Stimulated activated CD4-positive, alpha-beta T cell treated with anti-CD3 and anti-CD28 coated beads, Interleukin-1b, Interleukin-23, amount 100 ng/mL, for 4 hours (primary cell): Measurements from ENCODE around the gene CD19.
"Not testable (repeated sequence)": the region's sequence is repeated elsewhere in the genome, so short reads cannot be mapped to it uniquely, and the experiment has no call there.

Experiments used
- DNase-seq, 2 donors: peaks; one replicate each; pipeline ENCODE4 v3.0.0-alpha.2; 2020; ENCODE audit warnings: low read depth in 2 of 2

Gene CD19

DNA sequence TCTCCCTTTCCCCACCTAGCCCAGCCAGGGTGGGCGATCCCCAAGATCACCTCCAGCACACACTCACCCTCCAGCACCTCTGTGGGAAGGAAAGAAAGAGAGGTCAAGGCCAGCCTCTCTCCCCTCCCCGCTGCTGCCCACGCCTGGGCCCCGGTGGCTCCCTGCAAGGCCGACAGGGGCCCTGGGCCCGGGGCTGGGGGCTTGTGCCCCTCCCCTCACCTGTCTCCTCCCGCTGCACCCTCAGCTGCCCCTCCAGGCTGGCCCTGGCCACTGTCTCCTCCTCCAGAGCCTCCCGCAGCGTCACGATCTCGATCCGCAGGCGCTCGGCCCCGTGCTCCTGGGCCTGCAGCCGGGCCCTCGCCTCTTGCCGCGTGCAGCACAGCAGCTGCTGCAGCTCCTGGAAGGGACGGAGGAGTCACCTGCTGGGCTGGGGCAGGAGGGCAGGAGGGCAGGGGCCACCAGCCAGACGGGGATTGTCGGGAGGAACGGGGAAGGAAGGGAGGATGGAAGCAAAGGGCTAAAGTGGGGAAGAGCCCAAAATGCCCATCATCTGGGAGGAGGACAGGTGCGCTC, 25.9 kb upstream of the CD19 start:
- DNase-seq, result no peak

- DNase-seq, result no peak
These were observed 21.4 kb upstream of the CD19 start for GRCh38 chr16:28910086-28911031.

DNA sequence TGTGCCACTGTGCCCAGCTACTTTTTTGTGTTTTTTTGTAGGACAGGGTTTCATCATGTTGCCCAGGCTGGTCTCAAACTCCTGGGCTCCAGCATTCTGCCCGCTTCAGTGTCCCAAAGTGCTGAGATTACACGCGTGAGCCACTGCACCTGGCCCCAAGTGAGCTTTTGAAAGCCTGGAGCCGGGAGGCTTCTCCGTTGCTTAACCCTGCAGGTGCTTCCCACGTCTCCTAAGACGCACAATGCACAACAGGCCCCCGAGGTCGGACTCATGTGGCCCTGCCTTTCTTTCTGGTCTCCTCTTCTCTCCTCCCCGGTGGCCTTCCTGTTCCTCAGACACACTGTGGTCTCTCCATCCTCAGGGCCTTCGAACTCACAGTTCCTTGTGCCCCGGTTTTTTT, 19.2 kb upstream of the CD19 start:
- no peak for DNase-seq

GRCh38 chr16:28913946-28914724, 17.6 kb upstream of the CD19 start:
- DNase-seq, result no peak

DNA sequence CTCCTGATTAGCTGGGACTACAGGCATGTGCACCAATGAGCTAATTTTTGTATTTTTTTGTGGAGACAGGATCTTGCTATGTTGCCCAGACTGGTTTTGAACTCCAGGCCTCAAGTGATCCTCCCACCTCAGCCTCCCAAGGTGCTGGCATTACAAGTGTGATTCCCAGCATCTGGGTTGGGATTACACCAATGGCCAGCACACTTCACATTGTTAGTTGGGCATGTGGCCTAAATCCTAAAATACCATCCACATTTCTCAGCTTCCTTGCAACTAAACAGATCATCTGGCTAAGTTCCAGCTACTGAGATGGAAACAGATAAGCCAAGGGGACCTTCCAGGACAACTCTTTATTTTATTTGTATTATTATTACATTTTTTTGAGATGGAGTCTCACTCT, 16.6 kb upstream of the CD19 start:
- DNase-seq, result no peak

GRCh38 chr16:28917095-28917494, 14.7 kb upstream of the CD19 start:
- no peak for DNase-seq

DNA sequence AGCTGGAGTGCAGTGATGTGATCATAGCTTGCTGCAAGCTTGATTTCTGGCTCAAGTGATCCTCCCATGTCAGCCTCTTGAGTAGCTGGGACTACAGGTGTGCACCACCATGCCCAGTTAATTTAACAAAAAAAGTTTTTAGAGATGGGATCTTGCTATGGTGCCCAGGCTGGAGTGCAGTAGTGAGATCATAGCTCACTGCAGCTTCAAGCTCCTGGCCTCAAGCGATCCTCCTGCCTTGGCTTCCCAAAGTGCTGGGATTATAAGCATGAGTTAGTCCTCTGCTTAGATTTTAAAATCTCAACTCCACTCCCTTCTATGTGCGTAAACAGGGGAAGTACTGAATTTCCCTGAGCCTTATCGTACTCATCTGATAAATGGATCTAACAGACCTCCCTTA, 13.1 kb upstream of the CD19 start:
- DNase-seq, result no peak

DNA sequence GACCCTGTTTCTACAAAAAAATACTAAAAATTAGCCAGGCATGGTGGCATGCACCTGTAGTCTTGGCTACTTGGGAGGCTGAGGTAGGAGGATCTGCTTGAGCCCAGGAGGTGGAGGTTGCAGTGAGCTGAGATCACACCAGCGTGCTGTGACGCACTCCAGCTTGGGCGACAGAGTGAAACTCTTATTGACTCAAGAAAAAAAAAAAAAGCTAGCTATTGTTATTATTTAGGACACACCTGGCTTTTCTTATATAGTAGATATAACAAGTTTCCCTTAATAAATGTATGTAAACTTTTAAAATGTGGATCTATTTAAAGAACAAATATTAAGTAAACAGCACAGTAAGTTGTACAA, 8.6 kb upstream of the CD19 start:
- DNase-seq, result no peak

DNA sequence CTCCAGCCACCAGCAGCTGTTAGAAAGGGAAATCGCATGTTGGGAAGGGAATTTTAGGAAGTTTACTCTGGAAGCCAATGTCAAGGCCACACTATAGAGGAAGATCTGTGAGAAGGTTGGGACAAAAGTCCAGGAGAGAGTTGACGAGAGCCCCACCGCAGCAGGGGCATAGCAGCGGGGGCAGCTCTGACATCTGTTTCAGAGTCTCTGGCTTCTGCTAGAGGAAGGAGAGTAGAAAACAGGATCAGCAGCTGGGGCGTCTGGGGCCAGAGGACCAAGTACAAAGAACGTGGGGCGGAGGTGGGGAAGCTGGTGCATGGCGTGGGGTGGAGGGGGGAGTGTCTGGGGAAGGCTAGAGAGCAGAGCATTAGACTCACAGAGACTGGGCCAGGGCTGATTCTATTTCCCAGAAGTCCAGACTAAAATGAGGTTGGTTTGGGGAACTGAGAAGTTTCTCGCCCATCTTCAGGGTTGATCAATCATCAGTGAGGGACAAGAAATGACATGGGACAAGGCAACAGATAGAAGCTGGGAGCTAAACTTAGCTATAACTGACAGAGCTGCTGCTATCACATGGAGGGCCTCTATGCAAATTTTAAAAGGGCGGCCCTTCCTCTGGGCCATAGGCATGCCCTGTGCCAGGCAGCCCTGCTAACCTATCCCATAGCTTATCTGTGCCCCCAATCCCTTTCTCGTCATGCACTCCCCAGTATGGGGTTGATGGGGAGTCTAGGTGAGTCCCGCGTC, 7.9 kb upstream of the CD19 start:
- DNase-seq, result no peak

- no peak for DNase-seq
These were observed 7.4 kb upstream of the CD19 start for GRCh38 chr16:28924399-28924761.

GRCh38 chr16:28924762-28925385, 6.9 kb upstream of the CD19 start, which contains the start of gene RABEP2:
RABEP2 (minus strand) TSS chr16:28925238; CDS start chr16:28925163, 75 bp downstream.
- DNase-seq, result peak; percentile 88 to 98

DNA sequence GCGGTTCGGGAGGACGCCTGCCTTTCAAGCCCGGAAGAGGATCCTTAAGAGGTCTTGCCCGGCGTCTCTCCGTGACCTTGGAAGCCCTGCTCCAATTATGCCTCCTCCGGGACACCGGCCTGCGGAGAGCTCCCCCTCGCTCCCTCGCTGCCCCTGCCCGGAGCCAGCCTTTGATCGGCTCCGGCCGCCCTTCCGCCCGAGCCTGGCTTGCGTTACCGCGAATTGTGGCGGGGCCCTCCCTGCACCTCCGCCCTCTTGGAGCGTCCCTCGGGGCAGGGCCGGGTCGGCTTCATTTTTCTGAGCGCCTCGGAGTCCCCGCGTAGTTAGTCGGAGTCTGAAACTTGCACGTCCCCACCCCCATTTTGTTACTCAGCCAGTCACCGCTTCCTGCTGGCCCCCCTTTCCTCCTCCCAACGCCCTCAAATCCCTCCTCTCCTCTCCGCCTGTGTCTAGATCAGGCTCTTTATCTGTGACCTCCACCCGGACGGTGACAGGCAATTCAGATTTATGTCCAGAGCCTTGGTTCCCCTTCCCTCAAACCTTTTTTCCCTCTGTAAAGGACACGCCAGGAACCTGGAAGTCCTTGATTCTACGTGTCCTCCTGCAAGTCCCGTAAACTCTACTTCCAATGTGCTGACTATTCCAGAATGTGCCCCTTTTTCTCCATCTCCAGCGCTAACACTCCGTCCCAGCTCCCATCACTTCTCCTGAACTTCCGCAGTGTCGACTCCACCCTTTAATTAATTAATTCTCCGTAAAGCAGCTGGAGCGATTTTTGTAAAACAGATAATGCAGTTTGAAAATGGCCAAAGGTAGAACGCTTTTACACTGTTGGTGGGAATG, 6.2 kb upstream of the CD19 start:
- peak; percentile 64 to 66 for DNase-seq

DNA sequence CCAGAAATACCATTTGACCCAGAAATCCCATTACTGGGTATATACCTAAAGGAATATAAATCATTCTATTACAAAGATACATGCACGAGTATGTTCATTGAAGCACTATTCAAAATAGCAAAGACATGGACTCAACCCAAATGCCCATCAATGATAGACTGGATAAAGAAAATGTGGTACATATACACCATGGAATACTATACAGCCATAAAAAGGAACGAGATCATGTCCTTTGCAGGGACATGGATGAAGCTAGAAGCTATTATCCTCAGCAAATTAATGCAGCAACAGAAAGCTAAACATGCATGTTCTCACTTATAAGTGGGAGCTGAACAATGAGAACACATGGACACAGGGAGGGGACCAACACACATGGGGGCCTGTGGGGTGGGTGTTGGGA, 5.5 kb upstream of the CD19 start:
- not testable (repeated sequence) for DNase-seq

- no peak for DNase-seq
These were observed 4.0 kb upstream of the CD19 start for GRCh38 chr16:28927815-28928214.

DNA sequence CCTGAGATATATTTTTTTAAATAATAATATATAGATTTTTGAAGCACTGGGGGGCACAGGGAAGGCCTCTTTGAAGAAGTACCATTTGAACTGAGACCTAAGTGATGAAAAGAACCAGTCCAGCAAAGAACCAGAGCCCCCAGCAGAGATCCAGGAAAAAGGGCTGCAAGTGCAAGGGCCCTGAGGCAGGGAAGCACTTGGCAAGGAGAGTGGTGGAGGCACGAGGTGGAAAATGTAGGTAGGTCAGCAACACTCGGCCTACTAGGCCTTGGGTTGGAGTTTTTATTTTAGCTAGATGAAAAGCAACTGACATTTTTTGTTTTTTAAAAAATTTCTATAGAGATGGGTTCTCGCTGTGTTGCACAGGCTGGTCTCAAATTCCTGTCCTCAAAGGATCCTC, 1.6 kb upstream of the CD19 start:
- DNase-seq, result no peak

DNA sequence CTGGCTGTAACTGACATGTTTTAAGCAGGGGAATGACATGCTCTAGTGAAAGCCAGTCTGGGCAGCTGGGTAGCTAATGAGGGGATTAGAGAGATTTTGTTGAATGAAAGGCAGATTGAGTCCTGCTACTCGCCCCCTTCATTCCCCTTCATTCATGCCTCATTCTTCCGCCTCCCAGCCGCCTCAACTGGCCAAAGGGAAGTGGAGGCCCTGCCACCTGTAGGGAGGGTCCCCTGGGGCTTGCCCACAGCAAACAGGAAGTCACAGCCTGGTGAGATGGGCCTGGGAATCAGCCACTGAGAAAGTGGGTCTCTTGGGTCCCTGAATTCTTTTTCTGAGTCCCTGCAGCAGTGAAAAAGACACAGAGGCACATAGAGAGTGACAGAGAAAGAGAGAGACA, 1.1 kb upstream of the CD19 start:
- no peak for DNase-seq

DNA sequence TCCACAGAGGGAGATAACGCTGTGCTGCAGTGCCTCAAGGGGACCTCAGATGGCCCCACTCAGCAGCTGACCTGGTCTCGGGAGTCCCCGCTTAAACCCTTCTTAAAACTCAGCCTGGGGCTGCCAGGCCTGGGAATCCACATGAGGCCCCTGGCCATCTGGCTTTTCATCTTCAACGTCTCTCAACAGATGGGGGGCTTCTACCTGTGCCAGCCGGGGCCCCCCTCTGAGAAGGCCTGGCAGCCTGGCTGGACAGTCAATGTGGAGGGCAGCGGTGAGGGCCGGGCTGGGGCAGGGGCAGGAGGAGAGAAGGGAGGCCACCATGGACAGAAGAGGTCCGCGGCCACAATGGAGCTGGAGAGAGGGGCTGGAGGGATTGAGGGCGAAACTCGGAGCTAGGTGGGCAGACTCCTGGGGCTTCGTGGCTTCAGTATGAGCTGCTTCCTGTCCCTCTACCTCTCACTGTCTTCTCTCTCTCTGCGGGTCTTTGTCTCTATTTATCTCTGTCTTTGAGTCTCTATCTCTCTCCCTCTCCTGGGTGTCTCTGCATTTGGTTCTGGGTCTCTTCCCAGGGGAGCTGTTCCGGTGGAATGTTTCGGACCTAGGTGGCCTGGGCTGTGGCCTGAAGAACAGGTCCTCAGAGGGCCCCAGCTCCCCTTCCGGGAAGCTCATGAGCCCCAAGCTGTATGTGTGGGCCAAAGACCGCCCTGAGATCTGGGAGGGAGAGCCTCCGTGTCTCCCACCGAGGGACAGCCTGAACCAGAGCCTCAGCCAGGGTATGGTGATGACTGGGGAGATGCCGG, 769 bp downstream of the CD19 start:
- no peak for DNase-seq

GRCh38 chr16:28933171-28933570, 1.4 kb downstream of the CD19 start:
- no peak for DNase-seq

GRCh38 chr16:28935346-28935745, 3.6 kb downstream of the CD19 start:
- DNase-seq, result no peak
